Stimulated activated CD8-positive, alpha-beta memory T cell treated with anti-CD3 and anti-CD28 coated beads, Interleukin-2, amount 100 ng/mL, for 1 hour (primary cell): ENCODE results near the gene ACTRT3.
A peak's percentile ranks its signal among the peaks of the same experiment; 100 is the strongest.

Experiments used
- DNase-seq, 2 donors: peaks; one replicate each; pipeline ENCODE4 v3.0.0-alpha.2; 2020; ENCODE audit warnings: low read depth in 2 of 2

Gene ACTRT3

GRCh38 chr3:169769287-169770181 lies at the start of gene ACTRT3:
TSS of gene ACTRT3 (minus strand) at chr3:169769561. CDS start at chr3:169769520, 41 bp downstream.
- DNase-seq = peak; percentile 35 to 39

DNA sequence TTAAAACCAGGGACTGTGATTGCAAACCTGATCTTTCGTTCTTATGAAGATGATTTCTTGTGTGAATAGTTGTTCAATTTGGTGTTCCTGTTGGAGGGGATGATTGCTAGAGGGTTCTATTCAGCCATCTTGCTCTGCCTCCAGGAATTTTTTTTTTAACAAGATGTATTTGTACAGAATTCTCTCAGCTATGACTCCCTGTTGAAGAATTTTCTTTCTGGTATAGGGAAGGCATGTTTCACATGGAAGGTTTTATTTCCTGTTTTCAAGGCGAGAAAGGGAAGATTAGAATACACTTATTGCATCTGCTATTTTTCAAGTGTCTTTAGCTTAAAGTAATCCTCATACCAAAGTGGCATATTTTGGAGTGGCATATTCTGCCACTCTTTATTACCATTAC lies 49.0 kb upstream of the ACTRT3 start:
- DNase-seq = no peak

GRCh38 chr3:169815590-169816150 lies 46.3 kb upstream of the ACTRT3 start:
- no peak for DNase-seq

DNA sequence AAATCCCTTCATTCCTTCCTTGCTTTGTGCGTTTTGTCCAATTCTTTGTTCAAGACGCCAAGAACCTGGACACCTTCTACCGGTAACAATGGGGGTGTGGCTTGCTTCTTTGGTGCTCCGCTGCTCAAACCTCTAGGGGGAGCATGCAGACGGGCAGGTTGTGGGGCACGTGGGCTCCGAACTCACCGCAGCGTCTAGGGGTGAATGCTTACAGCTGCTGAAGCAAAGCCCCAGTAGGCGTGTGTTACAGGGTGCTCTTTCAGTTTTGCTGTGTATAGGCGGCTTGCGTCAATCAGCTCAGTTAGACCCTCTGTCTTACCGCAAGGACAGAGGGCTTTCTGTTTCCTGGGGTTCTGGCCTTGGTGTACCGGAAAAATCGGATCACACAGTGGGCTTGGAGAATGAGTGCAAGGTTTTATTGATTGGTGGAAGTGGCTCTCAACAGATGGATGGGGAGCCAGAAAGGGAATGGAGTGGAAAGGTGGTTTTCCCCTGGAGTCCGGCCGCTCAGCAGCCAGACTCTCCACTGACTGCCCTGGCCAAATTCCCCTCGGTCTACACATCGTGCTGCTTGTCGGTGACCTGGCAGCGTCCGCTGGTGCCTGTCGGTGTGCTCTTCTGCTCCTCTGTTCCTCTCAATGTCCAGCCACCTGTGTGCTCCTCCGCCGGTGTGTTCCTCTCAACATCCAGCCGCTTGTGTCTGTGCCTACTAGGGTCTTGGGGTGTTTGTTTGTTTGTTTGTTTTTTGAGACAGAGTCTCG lies 44.6 kb upstream of the ACTRT3 start:
- DNase-seq = peak; percentile 37 to 45

- DNase-seq = no peak
These were observed 43.9 kb upstream of the ACTRT3 start for GRCh38 chr3:169813278-169813677.

DNA sequence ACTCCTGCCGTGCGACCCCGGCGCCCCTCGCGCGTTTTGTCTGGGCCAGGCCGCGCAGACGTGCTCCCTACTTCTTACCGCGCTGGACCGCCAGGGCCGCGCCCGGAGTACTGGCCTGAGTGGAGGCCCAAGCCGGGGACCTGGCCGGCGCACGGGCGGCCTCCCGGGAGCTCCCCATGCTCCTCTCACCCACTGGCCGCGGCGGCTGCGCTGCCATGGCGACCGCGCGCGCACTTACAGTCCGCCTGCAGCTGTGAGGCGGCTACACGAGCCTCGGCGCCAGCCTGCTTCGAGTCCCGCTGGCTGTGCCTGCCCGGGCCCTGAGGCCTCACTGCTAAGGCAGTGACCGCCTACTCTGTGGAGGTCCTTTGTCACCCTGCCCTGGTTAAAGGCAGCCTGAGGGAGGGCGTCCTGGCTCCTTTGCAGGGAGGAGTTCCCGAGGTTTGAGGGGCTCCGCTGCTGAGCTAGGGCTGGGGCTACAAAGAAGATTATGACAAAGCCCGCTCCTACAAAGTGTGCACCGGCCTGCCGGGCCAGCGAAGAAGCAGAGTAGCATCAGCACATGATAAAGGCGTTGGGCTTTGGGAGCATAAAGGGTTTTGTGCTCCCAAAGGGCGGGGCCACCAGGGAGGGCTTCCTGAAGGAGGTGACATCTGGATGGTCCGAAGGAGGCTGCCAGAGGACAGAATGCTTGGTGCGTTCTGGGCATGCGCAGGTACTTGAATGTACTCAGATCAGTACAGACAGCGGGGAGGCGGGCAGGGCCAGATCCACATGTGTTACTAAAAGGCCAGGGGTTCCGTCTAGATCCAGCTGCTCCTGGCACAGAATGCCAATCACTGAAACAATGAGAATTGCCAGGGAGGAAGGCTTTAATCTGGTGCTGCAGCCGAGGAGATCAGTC lies 43.2 kb upstream of the ACTRT3 start, which contains the start of the genes LRRC34 and LRRIQ4:
Gene LRRC34 (minus strand): TSS at position 573 of the 904 bp plus-strand sequence. CDS start 356 bp downstream, at position 217.
Gene LRRIQ4 (plus strand): TSS at position 539 of the 904 bp plus-strand sequence. CDS start 9,052 bp downstream, outside the sequence.
- peak; percentile 21 to 46 for DNase-seq

DNA sequence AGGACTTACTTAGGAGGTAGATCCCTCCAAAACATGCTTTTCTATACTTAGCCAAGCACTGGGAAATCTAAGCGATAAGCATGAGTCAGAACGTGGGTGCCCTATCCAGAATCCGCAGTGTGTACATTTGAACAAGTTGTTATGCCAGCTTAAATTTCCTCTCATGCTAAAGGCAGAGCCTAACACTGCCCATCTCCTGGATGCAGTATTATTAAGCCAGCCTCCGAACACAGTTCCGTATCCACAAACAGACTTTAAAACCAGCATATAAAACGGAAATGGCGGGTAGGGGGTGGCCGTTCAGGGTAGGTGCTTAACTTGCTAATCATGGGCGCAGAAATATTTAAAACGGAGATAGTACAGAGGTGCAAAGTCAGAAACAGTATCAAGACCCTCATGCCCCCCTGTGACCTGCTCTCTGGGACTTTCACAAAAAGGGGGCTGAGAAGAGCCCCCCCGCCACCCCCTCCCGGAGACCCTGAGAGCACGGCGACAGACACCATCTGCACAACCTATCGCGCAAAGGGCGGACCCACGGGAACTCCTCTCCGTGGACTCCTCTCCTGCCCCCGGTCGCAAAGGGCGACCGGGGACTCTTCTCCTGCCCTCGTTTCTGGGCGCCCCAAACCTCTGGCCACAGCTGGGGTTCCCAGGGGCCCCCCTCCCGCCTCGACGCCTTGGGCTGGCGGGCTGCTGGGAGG lies 42.4 kb upstream of the ACTRT3 start:
- DNase-seq = no peak

DNA sequence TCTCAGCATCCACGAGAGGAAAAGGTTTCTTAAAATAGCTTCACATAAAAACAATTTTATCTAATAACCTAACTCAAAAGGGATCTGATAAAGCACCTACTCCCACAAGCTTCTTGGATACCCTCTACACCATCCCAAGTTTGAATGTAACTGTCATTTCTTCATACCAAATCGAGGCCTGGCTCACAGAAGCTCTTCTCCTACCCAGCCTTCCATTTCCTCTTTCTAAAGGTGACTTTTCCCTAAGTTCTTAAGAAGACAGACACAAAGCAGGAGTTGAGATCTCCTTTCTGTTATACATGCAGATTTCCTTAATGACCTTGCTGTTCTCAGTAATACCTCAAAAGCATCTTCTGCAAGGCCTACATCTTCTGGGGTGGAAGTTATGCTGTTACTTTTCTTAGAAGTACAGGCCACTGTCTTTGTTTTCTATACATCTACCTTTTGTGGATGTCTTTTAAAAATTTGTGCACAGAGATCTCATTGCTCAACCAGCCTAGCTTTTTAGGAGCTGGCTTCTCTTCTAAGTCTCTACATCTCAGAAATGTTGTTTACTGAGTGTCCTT lies 40.0 kb upstream of the ACTRT3 start:
- no peak for DNase-seq

DNA sequence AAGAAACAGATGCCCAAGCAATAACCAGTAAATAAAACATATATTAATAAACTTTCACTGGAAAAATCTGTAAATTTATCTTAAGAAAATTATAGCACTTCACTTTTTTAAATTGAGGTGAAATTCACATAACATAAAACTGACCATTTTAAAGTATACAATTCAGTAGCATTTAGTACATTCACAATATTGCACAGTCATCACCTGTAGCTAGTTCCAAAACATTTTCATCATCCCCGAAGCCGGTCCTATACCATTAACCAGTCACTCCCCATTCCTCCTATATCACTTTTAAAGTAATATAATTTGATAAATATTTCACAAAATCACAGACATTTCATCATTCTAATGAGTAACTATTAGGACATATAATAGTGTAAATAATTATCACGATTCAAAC lies 35.3 kb upstream of the ACTRT3 start:
- DNase-seq = no peak

DNA sequence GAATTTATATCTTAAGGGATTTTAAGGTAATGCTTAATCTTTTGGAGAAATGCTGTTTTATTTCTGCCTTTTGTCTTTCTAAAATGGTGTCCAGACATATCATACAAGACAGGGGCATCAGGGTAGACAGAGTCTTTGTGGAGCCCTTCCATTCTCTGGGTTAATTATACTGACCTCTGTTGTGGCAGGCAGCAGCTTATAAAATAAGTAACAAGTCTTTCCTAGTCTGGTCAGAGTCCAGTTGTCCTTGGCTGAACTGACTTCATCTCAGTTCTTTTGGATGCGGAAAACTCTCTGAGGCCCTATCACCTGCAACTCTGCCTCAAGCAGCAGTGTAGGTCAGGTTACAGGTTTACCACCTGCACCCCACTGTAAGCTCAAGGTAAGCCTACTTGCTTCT lies 23.0 kb upstream of the ACTRT3 start:
- no peak for DNase-seq

DNA sequence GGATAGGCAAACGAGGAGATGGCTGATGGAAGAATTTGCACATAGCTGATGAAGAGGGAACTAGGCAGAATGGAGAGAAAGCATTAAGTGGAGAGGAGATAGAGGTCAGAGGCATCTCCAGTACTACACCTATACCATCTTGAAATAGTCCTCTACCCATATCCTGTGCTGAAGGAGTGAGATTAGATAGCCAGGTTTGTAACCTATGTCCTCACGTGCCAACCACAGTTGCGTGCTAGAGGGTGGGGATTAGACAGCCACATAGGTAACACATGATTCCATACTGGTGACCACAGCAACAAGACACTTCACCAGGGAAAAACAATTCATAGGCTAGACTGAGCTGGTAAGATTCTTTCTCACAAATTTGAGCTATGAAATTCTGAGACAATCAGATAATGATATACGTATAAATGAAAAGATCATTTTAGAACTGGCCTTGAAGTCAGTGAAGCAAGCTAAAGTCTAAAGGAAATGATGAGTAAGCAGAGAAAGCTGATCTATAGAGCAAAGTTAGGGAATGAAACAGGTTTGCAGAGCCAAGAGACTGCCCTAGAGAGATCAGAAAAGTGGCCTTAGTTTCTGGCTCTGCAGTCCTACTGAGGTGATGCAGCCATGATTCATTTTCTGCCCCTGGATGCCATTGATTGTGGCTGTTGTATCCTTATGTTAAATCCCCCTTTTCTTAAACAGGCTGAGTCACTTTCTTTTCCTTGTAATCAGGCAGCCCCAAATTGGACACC lies 21.5 kb upstream of the ACTRT3 start:
- no peak for DNase-seq

DNA sequence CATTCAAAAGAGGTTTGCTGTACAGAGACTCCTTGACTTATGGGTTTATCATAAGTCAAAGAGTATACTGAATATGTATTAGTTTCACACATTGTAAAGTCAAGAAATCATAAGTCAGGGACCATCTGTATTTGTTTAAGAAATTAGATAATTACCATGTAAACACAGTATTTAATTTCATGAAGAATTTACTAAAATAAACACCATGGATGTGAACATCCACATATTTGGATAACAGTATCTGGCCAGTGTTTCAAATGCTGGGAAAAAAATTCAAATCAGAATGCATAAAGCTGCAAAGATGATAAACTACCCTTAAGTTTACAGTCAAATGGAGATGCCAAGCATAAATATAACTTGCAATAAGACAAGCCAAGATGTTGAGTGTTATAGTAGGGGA lies 20.9 kb upstream of the ACTRT3 start:
- no peak for DNase-seq

- no peak for DNase-seq
These were observed 18.4 kb upstream of the ACTRT3 start for GRCh38 chr3:169787791-169788190.

DNA sequence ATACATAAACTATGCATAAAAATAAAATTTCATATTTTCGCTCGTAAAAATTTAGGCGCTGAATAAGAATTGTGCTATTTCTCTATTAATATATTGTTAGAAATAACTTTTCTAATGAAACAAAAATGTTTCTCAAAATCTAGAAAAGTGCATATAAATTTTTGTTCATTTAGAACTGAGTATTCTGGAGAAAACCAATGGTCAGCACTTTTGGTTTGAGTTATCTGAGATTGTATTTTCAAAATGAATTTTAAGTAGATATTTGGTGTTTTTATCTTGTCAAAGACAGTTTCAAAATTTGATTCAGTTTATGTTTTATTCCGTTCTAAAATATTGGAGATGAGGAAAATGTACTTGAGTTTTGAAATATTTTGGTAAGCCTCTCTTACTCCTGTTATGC lies 17.8 kb upstream of the ACTRT3 start:
- DNase-seq = no peak

DNA sequence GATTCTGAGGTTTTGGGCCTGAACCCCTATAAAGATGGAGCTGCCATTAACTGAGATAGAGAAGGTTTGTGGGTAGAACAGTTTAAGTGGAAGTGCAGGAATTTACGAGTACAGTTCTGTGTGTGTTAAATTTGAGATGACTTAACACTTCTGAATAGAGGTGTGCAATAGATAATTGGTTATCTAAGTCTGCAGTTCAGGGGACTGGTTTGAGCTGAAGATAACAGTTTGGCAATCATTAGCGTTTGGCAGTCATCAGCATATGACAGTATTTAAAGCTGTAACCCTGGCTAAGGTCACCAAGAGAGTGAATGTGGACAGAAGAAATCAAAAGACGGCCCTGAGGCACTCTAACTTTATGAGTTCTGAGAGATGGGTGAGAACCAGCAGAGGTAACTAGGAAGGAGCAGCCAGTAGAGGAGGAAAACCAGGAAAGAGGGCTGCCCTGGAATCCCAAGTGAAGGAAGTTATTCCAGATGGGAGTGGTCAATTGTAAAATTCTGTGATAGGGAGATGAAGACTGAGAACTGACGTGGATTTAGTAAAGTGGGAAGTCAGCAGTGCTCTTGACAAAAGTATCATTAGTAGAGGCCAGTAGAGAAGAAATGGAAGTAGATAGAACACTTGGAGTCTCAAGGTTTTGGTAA lies 12.0 kb upstream of the ACTRT3 start:
- no peak for DNase-seq

GRCh38 chr3:169780742-169781141 lies 11.4 kb upstream of the ACTRT3 start:
- DNase-seq = no peak

- no peak for DNase-seq
These were observed 8.5 kb upstream of the ACTRT3 start for GRCh38 chr3:169777822-169778221.

GRCh38 chr3:169774186-169774585 lies 4.8 kb upstream of the ACTRT3 start:
- no peak for DNase-seq
